ENCODE measurements around the gene AP2A2.

The AP2A2 gene

GRCh38 chr11:899724-900123 is 25.9 kb upstream of the AP2A2 start:
- DNase-seq, result no peak

GRCh38 chr11:900545-900944 is 25.1 kb upstream of the AP2A2 start:
- no peak for DNase-seq

- no peak for DNase-seq
Observed at GRCh38 chr11:901452-902061, 24.1 kb upstream of the AP2A2 start.

GRCh38 chr11:904380-904779 is 21.3 kb upstream of the AP2A2 start:
- no peak for DNase-seq

GRCh38 chr11:905952-906351 is 19.7 kb upstream of the AP2A2 start:
- DNase-seq, result no peak

GRCh38 chr11:907668-908067 is 18.0 kb upstream of the AP2A2 start:
- no peak for DNase-seq

GRCh38 chr11:908273-908672 is 17.4 kb upstream of the AP2A2 start:
- DNase-seq, result no peak

- DNase-seq, result no peak
Observed at GRCh38 chr11:909406-909805, 16.3 kb upstream of the AP2A2 start.

- no peak for DNase-seq
Observed at GRCh38 chr11:910044-910588, 15.6 kb upstream of the AP2A2 start.

- DNase-seq, result peak; percentile 85
Observed at GRCh38 chr11:910589-911030, 15.1 kb upstream of the AP2A2 start, which contains the start of gene CHID1. CHID1 (minus strand) TSS chr11:910810; CDS start chr11:904816, 5,994 bp downstream.

- DNase-seq, result peak; percentile 52
Observed at GRCh38 chr11:911031-911889, 14.4 kb upstream of the AP2A2 start.

GRCh38 chr11:911890-912219 is 13.8 kb upstream of the AP2A2 start:
- no peak for DNase-seq

GRCh38 chr11:912266-912665 is 13.4 kb upstream of the AP2A2 start:
- no peak for DNase-seq

- no peak for DNase-seq
Observed at GRCh38 chr11:913043-913442, 12.6 kb upstream of the AP2A2 start.

GRCh38 chr11:914204-914603 is 11.5 kb upstream of the AP2A2 start:
- DNase-seq, result no peak

GRCh38 chr11:914747-915501 is 10.7 kb upstream of the AP2A2 start:
- no peak for DNase-seq

GRCh38 chr11:917426-917825 is 8.2 kb upstream of the AP2A2 start:
- peak; percentile 67 for DNase-seq

GRCh38 chr11:921921-922678 is 3.6 kb upstream of the AP2A2 start:
- DNase-seq, result no peak

- DNase-seq, result no peak
Observed at GRCh38 chr11:923691-924405, 1.8 kb upstream of the AP2A2 start.

- DNase-seq, result peak; percentile 60
Observed at GRCh38 chr11:924406-925157, 1.1 kb upstream of the AP2A2 start.

- no peak for DNase-seq
Observed at GRCh38 chr11:925158-925495, 543 bp upstream of the AP2A2 start.

Measured in NCI-H82 (cell line).